Neural crest cell (in vitro differentiated cells): Measurements from ENCODE around the gene ROGDI. TPM values are rescaled to one million over a fixed set of nuclear protein-coding genes. Genes with fewer than 3 reads are reported as not detected.
A peak's percentile ranks its signal among the peaks of the same experiment; 100 is the strongest.

ENCODE experiments used
- DNase-seq: peaks from one replicate; pipeline ENCODE4 v3.0.0; 2021; ENCODE audit warnings: low read depth, mixed read lengths, low spot score
- H3K27ac Mint-ChIP-seq: one replicate; pipeline ENCODE4 v1.8.0; 2021; ENCODE audit warnings: mild to moderate bottlenecking, mixed read lengths; ENCODE audit not compliant: unreplicated experiment
- H3K27me3 Mint-ChIP-seq: 2 replicates; pipeline ENCODE4 v1.8.0; 2021; ENCODE audit warnings: low read depth, mild to moderate bottlenecking, mixed read lengths
- H3K36me3 Mint-ChIP-seq: 2 replicates; pipeline ENCODE4 v1.8.0; 2021; ENCODE audit warnings: low read depth, mild to moderate bottlenecking, mixed read lengths
- H3K4me1 Mint-ChIP-seq: 2 replicates; pipeline ENCODE4 v1.8.0; 2021; ENCODE audit warnings: mixed read lengths
- H3K4me3 Mint-ChIP-seq: one replicate; pipeline ENCODE4 v1.8.0; 2021; ENCODE audit warnings: mild to moderate bottlenecking, mixed read lengths
- H3K9me3 Mint-ChIP-seq: 2 replicates; pipeline ENCODE4 v1.8.0; 2021; ENCODE audit warnings: mixed read lengths
- CTCF ChIP-seq: fragments of 200-600 bp; sonication (generic); conservative IDR thresholded peaks from 2 replicates; pipeline ENCODE4 v1.5.0; 2021; ENCODE audit warnings: antibody characterized with exemption, mild to moderate bottlenecking
- total RNA-seq: library from RNA; stranded (reverse); gene quantifications from 2 replicates; pipeline ENCODE4 v1.2.1, GENCODE V29; 2021

ROGDI gene
- total RNA-seq, 1 donor from 2014 or later: 22.0 TPM

DNA sequence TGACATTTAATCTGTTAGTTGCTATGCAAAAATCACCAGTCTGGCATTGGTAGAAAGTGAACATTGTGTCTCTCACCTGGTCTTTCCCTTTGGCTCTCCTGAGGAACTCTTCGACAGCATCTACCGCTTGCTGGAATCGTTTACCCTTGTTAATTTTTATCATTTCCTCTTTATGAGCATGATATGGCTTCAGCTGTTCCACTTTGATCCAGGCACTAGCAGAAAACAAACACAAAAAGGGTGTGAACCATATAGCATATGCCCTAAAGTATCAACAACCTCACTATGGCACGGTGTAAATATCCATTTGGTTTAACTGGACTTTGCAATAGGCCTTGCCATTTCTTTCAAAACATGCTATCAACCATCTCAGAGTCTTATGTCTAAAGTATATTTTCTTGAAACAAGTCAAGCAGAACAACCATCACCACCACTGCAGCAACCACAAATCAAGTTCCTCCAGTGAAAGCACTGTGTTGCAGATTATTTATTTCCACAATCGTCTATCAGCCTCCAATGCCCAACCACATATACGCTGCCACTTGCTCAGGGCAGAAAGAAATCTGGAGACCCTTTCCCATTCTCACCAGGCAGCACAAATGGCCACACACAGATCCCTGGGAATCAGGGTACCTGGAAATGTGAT lies 30.4 kb upstream of the ROGDI start:
- Mint-ChIP-seq H3K4me1 (no peaks in the 10 kb centered on the region), H3K9me3 (no peaks in the 10 kb centered on the region), H3K4me3 (no peak overlapping the region), H3K36me3 (peaks cover 8% of the 10 kb centered on the region), H3K27me3 (no peaks in the 10 kb centered on the region), H3K27ac (no peak overlapping the region)
- no peak for DNase-seq
- no peak for TF ChIP-seq CTCF

- Mint-ChIP-seq H3K9me3 (no peaks in the 10 kb centered on the region), H3K4me1 (no peaks in the 10 kb centered on the region), H3K36me3 (peaks cover 8% of the 10 kb centered on the region)
Measured at GRCh38 chr16:4831616-4832015, 29.2 kb upstream of the ROGDI start.

GRCh38 chr16:4830408-4830807 lies 28.0 kb upstream of the ROGDI start:
- Mint-ChIP-seq H3K9me3 (no peaks in the 10 kb centered on the region), H3K27me3 (no peaks in the 10 kb centered on the region), H3K4me1 (no peaks in the 10 kb centered on the region), H3K27ac (no peak overlapping the region), H3K4me3 (no peak overlapping the region), H3K36me3 (peaks cover 8% of the 10 kb centered on the region)
- no peak for TF ChIP-seq CTCF
- DNase-seq: no peak

More at GRCh38 chr16:4831616-4832015, 29.2 kb upstream of the ROGDI start:
- H3K27ac Mint-ChIP-seq: no peak overlapping the region
- no peaks in the 10 kb centered on the region for H3K27me3 Mint-ChIP-seq
- no peak for DNase-seq
- H3K4me3 Mint-ChIP-seq: no peak overlapping the region
- TF ChIP-seq CTCF: no peak

GRCh38 chr16:4828567-4829321 lies 26.3 kb upstream of the ROGDI start:
- TF ChIP-seq CTCF: no peak
- Mint-ChIP-seq H3K27ac (peak overlapping the region; percentile 6), H3K4me3 (no peak overlapping the region)

DNA sequence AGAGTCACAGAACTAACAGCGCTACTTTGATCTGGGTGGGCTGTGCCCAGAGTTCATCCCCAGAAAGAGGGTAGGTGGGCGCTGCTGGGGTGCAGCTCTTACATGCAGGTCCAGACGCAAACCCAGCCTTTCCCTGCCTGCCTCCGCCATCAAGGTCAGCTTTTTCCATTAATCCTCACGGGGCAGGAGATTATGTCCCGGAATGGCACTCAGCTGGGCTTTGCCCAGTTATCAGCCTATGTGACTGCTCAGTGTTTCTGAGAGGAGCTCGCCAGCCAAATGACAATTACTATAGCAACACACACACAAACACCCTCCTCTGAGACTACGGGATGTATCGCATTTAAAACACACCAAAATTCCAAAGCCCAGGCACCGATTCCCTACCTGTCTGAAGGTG lies 24.5 kb upstream of the ROGDI start:
- no peak for TF ChIP-seq CTCF
- no peaks in the 10 kb centered on the region for H3K27me3 Mint-ChIP-seq
- no peak overlapping the region for H3K27ac Mint-ChIP-seq
- no peak for DNase-seq
- peaks cover 8% of the 10 kb centered on the region for H3K36me3 Mint-ChIP-seq
- no peak overlapping the region for H3K4me3 Mint-ChIP-seq
- no peaks in the 10 kb centered on the region for H3K9me3 Mint-ChIP-seq
- no peaks in the 10 kb centered on the region for H3K4me1 Mint-ChIP-seq

More at GRCh38 chr16:4828567-4829321, 26.3 kb upstream of the ROGDI start:
- Mint-ChIP-seq H3K4me1 (no peaks in the 10 kb centered on the region), H3K27me3 (no peaks in the 10 kb centered on the region), H3K36me3 (peaks cover 8% of the 10 kb centered on the region), H3K9me3 (no peaks in the 10 kb centered on the region)
- DNase-seq: no peak
